Activated CD8-positive, alpha-beta memory T cell treated with anti-CD3 and anti-CD28 coated beads for 1 hour (primary cell): ENCODE measurements around the gene TRIM3.

ENCODE experiments used
- DNase-seq, 2 donors: peaks; one replicate each; pipeline ENCODE4 v3.0.0-alpha.2; 2020; ENCODE audit warnings: low read depth in 1 of 2; ENCODE audit errors: extremely low read depth in 1 of 2

TRIM3 gene

GRCh38 chr11:6404342-6405051 lies 69.2 kb downstream of the TRIM3 start:
- no peak for DNase-seq

GRCh38 chr11:6403539-6403938 lies 70.2 kb downstream of the TRIM3 start:
- no peak for DNase-seq

DNA sequence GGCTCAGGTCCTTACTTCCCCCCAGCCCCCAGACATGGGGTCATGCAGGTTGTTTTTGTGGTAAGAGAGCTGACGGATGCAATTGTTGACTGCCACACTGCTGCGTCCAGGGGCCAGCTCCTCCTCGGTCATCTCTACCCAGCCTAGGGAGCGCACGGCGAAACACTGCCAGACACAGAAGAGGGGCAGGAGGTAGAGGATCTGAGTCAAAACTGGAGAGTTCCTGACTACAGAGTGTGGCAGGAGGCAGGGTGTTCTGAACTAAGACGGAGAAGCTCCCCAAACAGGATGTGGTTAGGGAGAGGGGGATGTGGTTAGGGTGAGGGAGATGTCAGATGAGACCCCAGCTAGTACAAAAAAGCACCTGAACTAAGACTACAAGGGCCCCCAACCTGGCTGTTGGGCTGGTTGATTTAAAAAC lies 71.2 kb downstream of the TRIM3 start:
- peak; percentile 39 to 50 for DNase-seq

GRCh38 chr11:6402061-6402470 lies 71.7 kb downstream of the TRIM3 start:
- no peak for DNase-seq

GRCh38 chr11:6401464-6401863 lies 72.3 kb downstream of the TRIM3 start:
- no peak for DNase-seq

GRCh38 chr11:6400431-6401345 lies 73.1 kb downstream of the TRIM3 start:
- DNase-seq: no peak
